H1 (cell line): Measurements from ENCODE around the gene PTDSS2. TPM values are rescaled to one million over a fixed set of nuclear protein-coding genes. Genes with fewer than 3 reads are reported as not detected.

Source experiments
- CHD1 ChIP-seq: IDR thresholded peaks from 2 replicates; pipeline ENCODE4 v1.6.1; 2012; ENCODE audit warnings: low read depth, low read length, improper control_type of control experiment
- FOSL1 ChIP-seq: IDR thresholded peaks from 2 replicates; pipeline ENCODE4 v1.6.1; 2011; ENCODE audit warnings: mild to moderate bottlenecking, low read depth, low read length, moderate library complexity; ENCODE audit not compliant: insufficient read depth
- PHF8 ChIP-seq: fragments of 200-600 bp; sonication (generic); conservative IDR thresholded peaks from 2 replicates; pipeline ENCODE4 v1.7.1; 2012; ENCODE audit warnings: low read depth, mild to moderate bottlenecking, inconsistent platforms, low read length, moderate library complexity
- RXRA ChIP-seq: IDR thresholded peaks from 2 replicates; pipeline ENCODE4 v1.6.1; 2011; ENCODE audit warnings: low read depth, mild to moderate bottlenecking, low read length, moderate library complexity; ENCODE audit not compliant: insufficient read depth
- SIN3A ChIP-seq, 2 experiments: IDR thresholded peaks in 1 of 2; conservative IDR thresholded peaks in 1 of 2; 2 replicates each; pipeline ENCODE4 v1.6.1; 2011 to 2012; ENCODE audit warnings: low read length in 2 of 2, improper control_type of control experiment in 1 of 2, low read depth in 1 of 2, mild to moderate bottlenecking in 1 of 2
- TEAD4 ChIP-seq: IDR thresholded peaks from 2 replicates; pipeline ENCODE4 v1.6.1; 2012; ENCODE audit warnings: low read depth, low read length, inconsistent platforms, mixed read lengths
- polyA plus RNA-seq, 7 experiments: library from polyadenylated mRNA; depleted of rRNA in 3 of 7; stranded (reverse) in 5 of 7; unstranded in 2 of 7; fragments of >200 nt in 5 of 7; fragments of 200-250 nt in 2 of 7; gene quantifications; 1 replicate in 5 of 7; 2 replicates in 1 of 7; 4 replicates in 1 of 7; pipeline versions ENCODE4 v1.2.1 to v1.2.3, GENCODE V29; 2011 to 2013; ENCODE audit warnings: missing spikeins in 2 of 7, mixed read lengths in 2 of 7
- total RNA-seq: library from RNA; stranded (reverse); fragmentation: NEBNext Ultra II Directional; extraction: Animal tissue kit (Norgen Biotek cat#: 25700); gene quantifications from 2 replicates; pipeline ENCODE4 v1.2.1, GENCODE V29; 2021

The PTDSS2 gene
- total and polyA plus RNA-seq, 2 of the 8 experiments (the other 6 are each of a cell fraction or from before 2014, with no cell fraction given), result 48.7 to 68.2 TPM

DNA sequence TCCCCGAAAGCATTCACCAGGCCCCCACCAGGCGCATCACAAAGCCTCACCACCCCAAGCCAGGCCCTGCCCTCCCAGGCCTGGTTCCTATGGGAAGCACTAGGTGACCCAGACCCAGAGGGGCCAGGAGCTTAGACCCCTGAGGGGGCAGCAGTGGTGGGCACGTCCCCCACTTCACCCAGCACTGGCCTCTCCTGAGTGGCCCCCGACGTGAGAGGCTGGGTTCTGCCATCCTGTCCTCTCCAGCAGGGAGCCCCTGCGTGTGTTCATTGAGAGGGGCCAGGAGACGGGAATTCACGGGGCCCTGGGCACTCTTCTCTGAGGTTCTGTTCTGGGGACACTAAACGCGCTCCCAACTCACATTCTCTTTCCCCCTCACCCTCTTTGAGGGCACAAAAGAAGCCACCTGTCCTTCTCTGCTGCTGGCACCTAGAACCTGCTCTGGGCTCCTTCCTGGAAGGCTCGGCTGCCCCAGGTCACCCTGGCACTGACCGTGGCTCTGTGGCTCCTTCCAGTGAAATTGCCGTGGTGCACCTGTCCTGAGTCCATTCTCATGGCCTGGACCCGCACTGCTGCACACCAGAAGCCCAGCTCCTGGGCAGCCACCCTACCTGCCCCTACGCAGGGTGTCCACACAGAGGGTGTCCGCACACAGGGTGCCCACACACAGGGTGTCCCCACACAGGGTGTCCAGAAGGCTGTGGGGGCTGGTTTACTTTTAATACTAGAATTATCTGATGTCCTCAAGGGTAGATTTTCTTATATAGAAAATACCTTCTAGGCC lies 12.2 kb downstream of the PTDSS2 start (continued):
- TF ChIP-seq TEAD4, result no peak
- no peak for TF ChIP-seq CHD1
- TF ChIP-seq RXRA, result no peak
- no peak for TF ChIP-seq PHF8
- TF ChIP-seq FOSL1, result no peak
- TF ChIP-seq SIN3A (conservative IDR thresholded peaks at IDR 0.05 in 1 of 2, IDR thresholded peaks at IDR 0.05 in 1 of 2; ENCODE audit: low read depth in 1 of 2, low read length in 2 of 2), result no peak
